GM12873 (cell line): Measurements from ENCODE around the gene TEX2.

ENCODE experiments used
- CTCF ChIP-seq: IDR thresholded peaks from 2 replicates; pipeline ENCODE4 v1.5.1; 2012; ENCODE audit warnings: low read depth, mild to moderate bottlenecking, moderate library complexity, low read length, control low read depth; ENCODE audit not compliant: insufficient read depth; ENCODE audit errors: missing control alignments

Gene TEX2

GRCh38 chr17:64160378-64160777 lies 102.7 kb downstream of the TEX2 start:
- no peak for TF ChIP-seq CTCF

- no peak for TF ChIP-seq CTCF
Measured at GRCh38 chr17:64158831-64159590, 104.0 kb downstream of the TEX2 start.

GRCh38 chr17:64158406-64158805 lies 104.7 kb downstream of the TEX2 start:
- no peak for TF ChIP-seq CTCF

- TF ChIP-seq CTCF = no peak
Measured at GRCh38 chr17:64157669-64158180, 105.3 kb downstream of the TEX2 start.

GRCh38 chr17:64156670-64157069 lies 106.4 kb downstream of the TEX2 start:
- no peak for TF ChIP-seq CTCF

GRCh38 chr17:64155751-64156544 lies 107.1 kb downstream of the TEX2 start:
- no peak for TF ChIP-seq CTCF

- no peak for TF ChIP-seq CTCF
Measured at GRCh38 chr17:64155129-64155528, 107.9 kb downstream of the TEX2 start.
